Retinal pigment epithelial cell (primary cell): ENCODE results near the gene CRY1.
A peak's percentile ranks its signal among the peaks of the same experiment; 100 is the strongest.

Experiments
- DNase-seq: peaks from one replicate; pipeline ENCODE4 v3.0.0-alpha.2; 2010; ENCODE audit warnings: low read depth
- H3K4me3 ChIP-seq: 2 replicates; pipeline ENCODE4 v1.5.1; 2011; ENCODE audit warnings: mild to moderate bottlenecking, low read length, control low read depth, moderate library complexity
- TF ChIP-seq, protein P1 (sequence below): conservative IDR thresholded peaks from 2 replicates; pipeline ENCODE4 v1.5.1; 2011; ENCODE audit warnings: low read depth, low read length, control low read depth, inconsistent platforms

Gene CRY1

DNA sequence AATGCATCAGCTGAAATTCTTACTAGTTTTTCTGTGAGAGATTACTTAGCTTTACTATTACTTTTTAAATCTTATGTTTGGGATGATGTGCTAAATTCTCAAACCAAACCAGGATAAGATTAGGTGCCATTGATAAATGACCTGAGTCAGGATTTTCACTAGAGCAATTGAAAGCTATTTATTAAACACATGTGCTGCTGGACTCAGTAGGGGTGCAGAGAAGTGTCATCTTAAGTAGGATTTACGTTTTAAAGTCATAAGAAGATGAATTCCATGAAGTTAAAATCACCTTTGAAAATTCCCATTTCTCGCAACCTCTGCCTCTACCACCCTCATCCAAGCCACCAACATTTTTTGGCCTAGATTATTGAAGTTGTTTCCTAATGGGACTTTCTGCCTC is 128.8 kb downstream of the CRY1 start:
- H3K4me3 ChIP-seq, result no peak overlapping the region
- TF ChIP-seq, protein P1, sequence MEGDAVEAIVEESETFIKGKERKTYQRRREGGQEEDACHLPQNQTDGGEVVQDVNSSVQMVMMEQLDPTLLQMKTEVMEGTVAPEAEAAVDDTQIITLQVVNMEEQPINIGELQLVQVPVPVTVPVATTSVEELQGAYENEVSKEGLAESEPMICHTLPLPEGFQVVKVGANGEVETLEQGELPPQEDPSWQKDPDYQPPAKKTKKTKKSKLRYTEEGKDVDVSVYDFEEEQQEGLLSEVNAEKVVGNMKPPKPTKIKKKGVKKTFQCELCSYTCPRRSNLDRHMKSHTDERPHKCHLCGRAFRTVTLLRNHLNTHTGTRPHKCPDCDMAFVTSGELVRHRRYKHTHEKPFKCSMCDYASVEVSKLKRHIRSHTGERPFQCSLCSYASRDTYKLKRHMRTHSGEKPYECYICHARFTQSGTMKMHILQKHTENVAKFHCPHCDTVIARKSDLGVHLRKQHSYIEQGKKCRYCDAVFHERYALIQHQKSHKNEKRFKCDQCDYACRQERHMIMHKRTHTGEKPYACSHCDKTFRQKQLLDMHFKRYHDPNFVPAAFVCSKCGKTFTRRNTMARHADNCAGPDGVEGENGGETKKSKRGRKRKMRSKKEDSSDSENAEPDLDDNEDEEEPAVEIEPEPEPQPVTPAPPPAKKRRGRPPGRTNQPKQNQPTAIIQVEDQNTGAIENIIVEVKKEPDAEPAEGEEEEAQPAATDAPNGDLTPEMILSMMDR, result no peak
- no peak for DNase-seq

DNA sequence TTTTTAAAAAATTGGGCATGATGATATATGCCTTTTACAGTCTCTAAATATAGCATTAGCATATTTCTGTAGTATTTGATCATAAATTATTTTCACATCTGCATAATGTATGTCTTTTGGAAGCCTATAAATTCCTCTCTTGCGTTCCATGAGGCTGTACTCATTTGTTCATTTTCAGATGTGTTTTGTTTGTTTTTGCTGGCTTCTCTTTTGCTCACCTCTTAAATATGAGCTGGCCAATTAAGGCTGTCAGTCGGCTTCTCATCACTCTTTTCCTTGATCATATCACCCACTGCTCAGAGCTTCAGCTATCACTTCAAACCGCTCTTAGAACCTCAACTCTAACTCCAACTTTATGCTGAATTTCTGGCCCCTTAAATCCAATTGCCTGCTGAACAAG is 131.1 kb downstream of the CRY1 start:
- no peak for DNase-seq
- TF ChIP-seq, protein P1, result no peak
- no peak overlapping the region for H3K4me3 ChIP-seq

DNA sequence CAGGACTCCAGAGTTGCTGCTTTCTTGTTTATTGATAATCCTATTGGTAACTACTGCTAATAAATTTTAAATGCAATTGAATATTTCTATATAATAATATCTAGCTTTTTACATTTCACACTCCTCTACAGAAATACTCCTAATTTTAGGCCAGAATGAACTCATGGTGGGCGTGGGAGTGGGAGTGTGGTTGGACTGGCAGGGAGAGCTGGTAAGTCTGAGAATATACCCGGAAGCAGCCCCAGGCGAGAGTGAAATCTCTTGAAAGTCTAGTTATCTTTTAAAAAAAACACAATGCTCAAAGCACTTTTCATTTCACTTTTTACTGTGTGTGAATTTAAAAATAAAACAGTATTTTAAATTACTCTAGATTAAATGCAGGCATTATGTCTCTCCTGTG is 132.9 kb downstream of the CRY1 start:
- DNase-seq, result no peak
- H3K4me3 ChIP-seq, result no peak overlapping the region
- TF ChIP-seq, protein P1, result no peak

DNA sequence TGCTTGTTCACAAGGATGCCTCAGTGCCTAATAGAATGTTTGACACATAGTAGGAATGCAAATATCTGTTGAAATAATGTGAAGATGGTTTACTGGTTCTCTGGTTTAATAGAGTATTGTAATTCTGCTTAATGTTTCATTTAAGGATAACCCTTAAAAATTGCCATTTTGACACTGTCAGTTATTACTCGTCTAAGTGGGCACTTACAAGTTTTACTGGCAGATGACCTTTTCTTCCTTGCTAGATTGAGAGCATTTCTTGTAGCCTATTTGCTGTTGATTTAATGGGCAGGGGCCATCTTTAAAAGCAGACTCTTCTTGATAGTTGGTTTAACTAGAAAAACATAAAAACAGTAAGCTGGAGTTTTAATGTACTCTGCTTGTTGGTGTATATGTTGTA is 135.8 kb downstream of the CRY1 start:
- DNase-seq, result no peak
- TF ChIP-seq, protein P1, result no peak

GRCh38 chr12:106956048-106956578 is 137.2 kb downstream of the CRY1 start:
- TF ChIP-seq, protein P1, result peak; percentile 15
- peak overlapping the region; percentile 98 for H3K4me3 ChIP-seq
- no peak for DNase-seq

More for the DNA sequence above, 135.8 kb downstream of the CRY1 start:
- peak overlapping the region; percentile 98 for H3K4me3 ChIP-seq

GRCh38 chr12:106955377-106956047 is 137.8 kb downstream of the CRY1 start, which contains the start of gene TMEM263:
TMEM263 (plus strand) TSS chr12:106955907; CDS start chr12:106967117, 11,210 bp downstream.
- H3K4me3 ChIP-seq, result peak within 1 kb of the TSS; percentile 98
- TF ChIP-seq, protein P1, result no peak
- DNase-seq, result peak; percentile 81
